ENCODE data around the gene TLCD4. TPM values are rescaled to one million over a fixed set of nuclear protein-coding genes. Genes with fewer than 3 reads are reported as not detected.
A peak's percentile ranks its signal among the peaks of the same experiment; 100 is the strongest.

The TLCD4 gene
- 10 to 100 TPM in 4 of 5 donors, 1 to 10 TPM in 1; 2.6 to 20.1 (median 14.0) TPM for total RNA-seq
- 1 to 10 TPM; 1.6 to 3.2 (median 2.2) TPM for polyA plus RNA-seq
- long read RNA-seq, donor 1, full-length matches to known transcripts = 1 of 1 reads
- long read RNA-seq, donor 1, partial matches to known transcripts = 0 of 1 reads
- long read RNA-seq, donor 1, other reads (novel, unspliced or antisense) = 0 of 1 reads
- long read RNA-seq, donor 2 = 0 reads
- long read RNA-seq, donor 3, full-length matches to known transcripts = 1 of 1 reads
- long read RNA-seq, donor 3, partial matches to known transcripts = 0 of 1 reads
- long read RNA-seq, donor 3, other reads (novel, unspliced or antisense) = 0 of 1 reads
- long read RNA-seq, donor 4 = 0 reads
- long read RNA-seq, donor 5, full-length matches to known transcripts = 3 of 3 reads
- long read RNA-seq, donor 5, partial matches to known transcripts = 0 of 3 reads
- long read RNA-seq, donor 5, other reads (novel, unspliced or antisense) = 0 of 3 reads
- long read RNA-seq, donor 6 = 0 reads
- long read RNA-seq, donor 7, full-length matches to known transcripts = 3 of 3 reads
- long read RNA-seq, donor 7, partial matches to known transcripts = 0 of 3 reads
- long read RNA-seq, donor 7, other reads (novel, unspliced or antisense) = 0 of 3 reads
- long read RNA-seq, donor 8, full-length matches to known transcripts = 1 of 1 reads
- long read RNA-seq, donor 8, partial matches to known transcripts = 0 of 1 reads
- long read RNA-seq, donor 8, other reads (novel, unspliced or antisense) = 0 of 1 reads
- long read RNA-seq, donor 9, full-length matches to known transcripts = 3 of 3 reads
- long read RNA-seq, donor 9, partial matches to known transcripts = 0 of 3 reads
- long read RNA-seq, donor 9, other reads (novel, unspliced or antisense) = 0 of 3 reads
- long read RNA-seq, donor 10, full-length matches to known transcripts = 1 of 1 reads
- long read RNA-seq, donor 10, partial matches to known transcripts = 0 of 1 reads
- long read RNA-seq, donor 10, other reads (novel, unspliced or antisense) = 0 of 1 reads

- Histone ChIP-seq H3K36me3 (no peaks in the 10 kb centered on the region), H3K27ac (peak within 1 kb of the TSS; percentile 79 to 92 (median 89)), H3K4me3 (peak within 1 kb of the TSS; percentile 73 to 91 (median 83)), H3K4me1 (peaks cover 14 to 51% (median 34%) of the 10 kb centered on the region in 4 donors), H3K27me3 (peaks cover 0 to 16% (median 0%) of the 10 kb centered on the region in 3 donors), H3K9me3 (no peaks in the 10 kb centered on the region)
- DNase-seq = peak; percentile 78 to 88
- WGBS, 5 donors = 0 to 2% (median 0%) methylated on average over 5 to 108 of the region's 108 CpGs
- intact Hi-C loops (cut with DNase I; ENCODE audit: low total_unique reads) = no loop called here
- TF ChIP-seq POLR2AphosphoS5 (IDR thresholded peaks at IDR 0.05) (peak in 1 of 3 donors; percentile 16), EP300 (IDR thresholded peaks at IDR 0.05) (no peak)
Measured at GRCh38 chr1:95117207-95118066, at the start of gene TLCD4. TLCD4 (plus strand) TSS chr1:95117355; CDS start chr1:95143902, 26,547 bp downstream.

GRCh38 chr1:95067568-95067967 is 49.6 kb upstream of the TLCD4 start:
- Histone ChIP-seq H3K27me3 (no peaks in the 10 kb centered on the region), H3K4me3 (no peak overlapping the region), H3K9me3 (no peaks in the 10 kb centered on the region), H3K27ac (no peak overlapping the region), H3K36me3 (peaks cover 0 to 28% (median 21%) of the 10 kb centered on the region in 4 donors), H3K4me1 (peaks cover 4 to 16% (median 9%) of the 10 kb centered on the region in 4 donors)
- intact Hi-C loops (cut with DNase I; ENCODE audit: low total_unique reads) = no loop called here
- 79 to 93% (median 88%) methylated on average over 5 of the region's 5 CpGs for WGBS, 5 donors
- no peak for DNase-seq
- TF ChIP-seq POLR2A (IDR thresholded peaks at IDR 0.05) (no peak), EP300 (IDR thresholded peaks at IDR 0.05) (no peak), CTCF (IDR thresholded peaks at IDR 0.05) (no peak), POLR2AphosphoS5 (IDR thresholded peaks at IDR 0.05) (no peak)

GRCh38 chr1:95068956-95069709 is 48.0 kb upstream of the TLCD4 start:
- intact Hi-C loops (cut with DNase I; ENCODE audit: low total_unique reads) = no loop called here
- Histone ChIP-seq H3K4me3 (no peak overlapping the region), H3K36me3 (peaks cover 0 to 13% (median 10%) of the 10 kb centered on the region in 4 donors), H3K27me3 (no peaks in the 10 kb centered on the region), H3K9me3 (no peaks in the 10 kb centered on the region), H3K27ac (no peak overlapping the region), H3K4me1 (peaks cover 5 to 21% (median 14%) of the 10 kb centered on the region in 4 donors)
- TF ChIP-seq POLR2A (IDR thresholded peaks at IDR 0.05) = no peak
- no peak for TF ChIP-seq CTCF (IDR thresholded peaks at IDR 0.05)
- 44 to 86% (median 61%) methylated on average over 6 of the region's 6 CpGs for WGBS, 5 donors
- peak in 1 of 2 donors; percentile 43 for DNase-seq

- Histone ChIP-seq H3K9me3 (no peaks in the 10 kb centered on the region), H3K4me3 (no peak overlapping the region), H3K27ac (no peak overlapping the region), H3K36me3 (peaks cover 0 to 7% (median 4%) of the 10 kb centered on the region in 4 donors), H3K4me1 (peaks cover 5 to 21% (median 14%) of the 10 kb centered on the region in 4 donors), H3K27me3 (no peaks in the 10 kb centered on the region)
- TF ChIP-seq POLR2AphosphoS5 (IDR thresholded peaks at IDR 0.05) (no peak), CTCF (IDR thresholded peaks at IDR 0.05) (no peak), EP300 (IDR thresholded peaks at IDR 0.05) (no peak)
- intact Hi-C loops (cut with DNase I; ENCODE audit: low total_unique reads) = no loop called here
- no peak for DNase-seq
- 90 to 95% (median 92%) methylated on average over 5 of the region's 5 CpGs for WGBS, 5 donors
Measured at GRCh38 chr1:95069710-95070093, 47.5 kb upstream of the TLCD4 start.

All from stomach (tissue), 19 donors.